ENCODE measurements around the gene NUBP2. TPM values are rescaled to one million over a fixed set of nuclear protein-coding genes. Genes with fewer than 3 reads are reported as not detected.

The NUBP2 gene
- total RNA-seq, 1 experiment from 2014 or later: 65.3 TPM

DNA sequence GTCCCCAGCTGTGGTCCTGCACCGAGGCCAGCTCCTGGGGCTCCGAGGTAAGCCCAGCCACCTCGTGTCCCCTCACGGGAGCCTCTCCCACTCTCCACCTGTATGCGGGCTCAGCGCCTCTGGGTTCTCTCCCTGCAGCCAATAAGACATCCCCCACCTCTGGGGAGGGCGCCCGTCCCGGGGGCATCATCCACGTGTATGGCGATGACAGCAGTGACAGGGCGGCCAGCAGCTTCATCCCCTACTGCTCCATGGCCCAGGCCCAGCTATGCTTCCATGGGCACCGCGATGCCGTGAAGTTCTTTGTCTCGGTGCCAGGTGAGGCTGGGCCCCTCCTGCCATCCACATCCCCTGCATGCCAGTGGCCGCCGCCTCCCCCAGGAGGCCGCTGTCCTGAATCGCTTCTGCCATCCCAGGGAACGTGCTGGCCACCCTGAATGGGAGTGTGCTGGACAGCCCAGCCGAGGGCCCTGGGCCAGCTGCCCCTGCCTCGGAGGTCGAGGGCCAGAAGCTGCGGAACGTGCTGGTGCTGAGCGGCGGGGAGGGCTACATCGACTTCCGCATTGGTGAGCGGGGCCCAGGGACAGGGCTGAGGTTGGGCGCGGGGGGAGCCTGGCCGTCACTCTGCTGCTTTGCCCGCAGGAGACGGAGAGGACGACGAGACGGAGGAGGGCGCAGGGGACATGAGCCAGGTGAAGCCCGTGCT is 14.5 kb upstream of the NUBP2 start:
- CTCF ChIA-PET: no interaction called here
- no TSS peak for BruUV-seq (replicated peaks)

DNA sequence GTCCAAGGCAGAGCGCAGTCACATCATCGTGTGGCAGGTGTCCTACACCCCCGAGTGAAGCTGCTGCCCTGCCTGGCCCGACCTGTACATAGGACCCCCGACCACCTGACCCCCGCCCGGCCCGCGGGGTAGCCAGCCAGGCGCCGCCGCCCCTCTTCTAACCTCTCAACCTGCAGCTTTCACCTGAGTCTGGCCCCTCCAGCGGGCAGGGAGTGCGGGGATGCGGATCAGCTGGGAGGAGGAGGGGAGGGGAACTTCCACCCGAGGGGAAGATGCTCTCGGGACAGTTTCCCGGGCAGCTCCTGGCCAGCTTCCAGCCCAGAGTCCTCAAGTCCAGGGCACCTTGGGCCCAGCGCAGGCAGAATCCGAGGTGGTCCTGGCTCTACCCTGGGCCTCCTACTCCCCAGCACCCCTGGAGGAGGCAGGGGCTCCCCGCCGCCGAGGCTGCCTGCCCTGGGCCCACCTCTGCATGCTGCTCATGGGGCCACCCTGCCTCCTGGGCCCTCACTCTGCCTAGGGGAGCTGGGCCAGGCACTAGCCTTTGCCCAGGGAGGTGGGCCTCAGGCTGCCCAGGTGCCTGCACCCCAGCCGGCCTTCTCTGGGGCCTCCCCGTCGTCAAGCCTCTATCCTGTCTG is 13.9 kb upstream of the NUBP2 start:
- no peaks in the 10 kb centered on the region for H3K27me3 ChIP-seq (replicated peaks; ENCODE audit: control insufficient read depth, insufficient read depth, low read length)
- H3K4me3 ChIP-seq (ENCODE audit: low read depth, low read length): no peak overlapping the region
- no peaks in the 10 kb centered on the region for H3K9me3 ChIP-seq
- ChIA-PET CTCF (no interaction called here), POLR2A (interaction anchor here (0.5 kb wide), 1 partner anchor 219 kb away, joined by 3 read pairs; no protein-coding TSS in a partner anchor)
- DNase-seq: no peak
- no peak overlapping the region for H3K27ac Mint-ChIP-seq (ENCODE audit: unreplicated experiment)
- no peaks in the 10 kb centered on the region for H3K27me3 Mint-ChIP-seq (ENCODE audit: insufficient read depth, unreplicated experiment)
- H3K9me3 Mint-ChIP-seq (ENCODE audit: unreplicated experiment): no peaks in the 10 kb centered on the region
- intact Hi-C loops (cut with micrococcal nuclease; ENCODE audit: unreplicated experiment): no loop called here
- no peak overlapping the region for H3K4me3 Mint-ChIP-seq (ENCODE audit: unreplicated experiment)
- TF ChIP-seq, protein P1, sequence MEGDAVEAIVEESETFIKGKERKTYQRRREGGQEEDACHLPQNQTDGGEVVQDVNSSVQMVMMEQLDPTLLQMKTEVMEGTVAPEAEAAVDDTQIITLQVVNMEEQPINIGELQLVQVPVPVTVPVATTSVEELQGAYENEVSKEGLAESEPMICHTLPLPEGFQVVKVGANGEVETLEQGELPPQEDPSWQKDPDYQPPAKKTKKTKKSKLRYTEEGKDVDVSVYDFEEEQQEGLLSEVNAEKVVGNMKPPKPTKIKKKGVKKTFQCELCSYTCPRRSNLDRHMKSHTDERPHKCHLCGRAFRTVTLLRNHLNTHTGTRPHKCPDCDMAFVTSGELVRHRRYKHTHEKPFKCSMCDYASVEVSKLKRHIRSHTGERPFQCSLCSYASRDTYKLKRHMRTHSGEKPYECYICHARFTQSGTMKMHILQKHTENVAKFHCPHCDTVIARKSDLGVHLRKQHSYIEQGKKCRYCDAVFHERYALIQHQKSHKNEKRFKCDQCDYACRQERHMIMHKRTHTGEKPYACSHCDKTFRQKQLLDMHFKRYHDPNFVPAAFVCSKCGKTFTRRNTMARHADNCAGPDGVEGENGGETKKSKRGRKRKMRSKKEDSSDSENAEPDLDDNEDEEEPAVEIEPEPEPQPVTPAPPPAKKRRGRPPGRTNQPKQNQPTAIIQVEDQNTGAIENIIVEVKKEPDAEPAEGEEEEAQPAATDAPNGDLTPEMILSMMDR (IDR thresholded peaks at IDR 0.05; ENCODE audit: insufficient read depth in 1 of 2, low read depth in 1 of 2, low read length in 1 of 2, severe bottlenecking in 1 of 2, unreplicated experiment in 1 of 2): no peak
- peaks cover 67% of the 10 kb centered on the region for H3K36me3 Mint-ChIP-seq (ENCODE audit: insufficient read depth, unreplicated experiment)
- H3K4me1 Mint-ChIP-seq (ENCODE audit: low read depth, unreplicated experiment): no peaks in the 10 kb centered on the region
- no peaks in the 10 kb centered on the region for H3K4me1 ChIP-seq
- H3K36me3 ChIP-seq (ENCODE audit: control insufficient read depth, insufficient read depth, low read length): no peaks in the 10 kb centered on the region
- BruUV-seq (replicated peaks): no TSS peak

More for the DNA sequence above, 14.5 kb upstream of the NUBP2 start:
- H3K27me3 Mint-ChIP-seq (ENCODE audit: insufficient read depth, unreplicated experiment): no peaks in the 10 kb centered on the region
- H3K36me3 Mint-ChIP-seq (ENCODE audit: insufficient read depth, unreplicated experiment): peaks cover 65% of the 10 kb centered on the region
- TF ChIP-seq, protein P1 (IDR thresholded peaks at IDR 0.05; ENCODE audit: insufficient read depth in 1 of 2, low read depth in 1 of 2, low read length in 1 of 2, severe bottlenecking in 1 of 2, unreplicated experiment in 1 of 2): no peak
- H3K4me1 Mint-ChIP-seq (ENCODE audit: low read depth, unreplicated experiment): no peaks in the 10 kb centered on the region
- POLR2A ChIA-PET: no interaction called here
- Histone ChIP-seq H3K27me3 (replicated peaks; ENCODE audit: control insufficient read depth, insufficient read depth, low read length) (no peaks in the 10 kb centered on the region), H3K4me3 (ENCODE audit: low read depth, low read length) (no peak overlapping the region), H3K4me1 (no peaks in the 10 kb centered on the region), H3K36me3 (ENCODE audit: control insufficient read depth, insufficient read depth, low read length) (no peaks in the 10 kb centered on the region), H3K9me3 (no peaks in the 10 kb centered on the region)
- DNase-seq: no peak
- no peak overlapping the region for H3K27ac Mint-ChIP-seq (ENCODE audit: unreplicated experiment)
- no peaks in the 10 kb centered on the region for H3K9me3 Mint-ChIP-seq (ENCODE audit: unreplicated experiment)
- intact Hi-C loops (cut with micrococcal nuclease; ENCODE audit: unreplicated experiment): no loop called here
- H3K4me3 Mint-ChIP-seq (ENCODE audit: unreplicated experiment): no peak overlapping the region

DNA sequence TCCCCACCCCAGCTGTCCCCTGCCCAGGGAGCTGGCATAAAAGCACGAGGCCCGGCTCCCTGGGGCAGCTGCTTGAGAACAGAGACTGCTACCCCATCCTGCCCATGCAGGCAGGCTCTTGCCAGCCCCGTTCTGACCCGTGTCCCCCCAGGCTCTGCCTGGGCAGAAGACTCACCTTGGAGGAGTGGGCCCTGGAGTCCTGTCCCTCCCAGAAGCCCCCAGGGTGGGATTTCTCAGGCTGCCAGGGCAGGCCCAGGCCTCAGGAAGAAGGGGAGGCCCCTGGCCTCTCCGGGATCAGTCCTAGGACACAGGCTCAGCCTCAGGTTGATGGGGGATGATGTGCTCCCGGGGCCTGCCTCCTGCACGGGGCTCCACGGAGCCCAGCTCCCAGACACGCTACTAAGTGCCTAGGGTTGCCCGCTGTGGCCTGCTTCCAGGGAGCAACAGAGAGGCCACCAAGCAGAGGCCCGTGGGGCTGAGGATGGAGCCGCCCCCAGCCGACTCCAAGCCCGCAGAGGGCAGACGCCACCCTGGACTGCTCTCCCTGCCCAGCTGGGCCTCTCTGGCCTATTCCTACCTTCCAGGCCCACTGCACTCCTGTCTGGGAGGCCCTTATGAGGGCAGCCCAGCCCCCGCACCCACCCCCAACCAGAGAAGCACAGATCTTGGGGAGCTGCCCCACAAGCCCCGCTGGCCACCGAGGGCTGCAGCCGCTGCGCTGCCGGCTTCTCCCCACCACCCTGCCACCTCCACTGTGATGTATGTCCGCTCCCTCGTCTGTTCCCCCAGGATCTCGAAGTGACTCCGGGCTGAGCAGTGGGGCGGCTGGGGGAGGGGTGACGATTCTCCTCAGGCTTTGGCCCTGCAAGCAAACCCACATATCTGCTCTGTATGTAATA is 13.1 kb upstream of the NUBP2 start:
- DNase-seq: no peak
- ChIA-PET POLR2A (interaction anchor here (0.5 kb wide), 1 partner anchor 220 kb away, joined by 3 read pairs; no protein-coding TSS in a partner anchor), CTCF (no interaction called here)
- H3K27me3 ChIP-seq (replicated peaks; ENCODE audit: control insufficient read depth, insufficient read depth, low read length): no peaks in the 10 kb centered on the region
- no peaks in the 10 kb centered on the region for H3K36me3 ChIP-seq (ENCODE audit: control insufficient read depth, insufficient read depth, low read length)
- Mint-ChIP-seq H3K27me3 (ENCODE audit: insufficient read depth, unreplicated experiment) (no peaks in the 10 kb centered on the region), H3K4me1 (ENCODE audit: low read depth, unreplicated experiment) (no peaks in the 10 kb centered on the region), H3K9me3 (ENCODE audit: unreplicated experiment) (no peaks in the 10 kb centered on the region), H3K4me3 (ENCODE audit: unreplicated experiment) (no peak overlapping the region), H3K36me3 (ENCODE audit: insufficient read depth, unreplicated experiment) (peaks cover 67% of the 10 kb centered on the region), H3K27ac (ENCODE audit: unreplicated experiment) (no peak overlapping the region)
- peaks cover 6% of the 10 kb centered on the region for H3K4me1 ChIP-seq
- no TSS peak for BruUV-seq (replicated peaks)
- TF ChIP-seq, protein P1 (IDR thresholded peaks at IDR 0.05; ENCODE audit: insufficient read depth in 1 of 2, low read depth in 1 of 2, low read length in 1 of 2, severe bottlenecking in 1 of 2, unreplicated experiment in 1 of 2): no peak
- H3K9me3 ChIP-seq: no peaks in the 10 kb centered on the region
- intact Hi-C loops (cut with micrococcal nuclease; ENCODE audit: unreplicated experiment): no loop called here
- H3K4me3 ChIP-seq (ENCODE audit: low read depth, low read length): no peak overlapping the region
